IMR-90 (cell line): Measurements from ENCODE around the gene NUBP2. TPM values are rescaled to one million over a fixed set of nuclear protein-coding genes. Genes with fewer than 3 reads are reported as not detected.

ENCODE experiments used
- ATAC-seq: fragments of 200-7000 bp; cut with Tn5 transposase; 2 replicates; pipeline ENCODE4 v1.9.1; 2020; ENCODE audit warnings: low read depth, mild to moderate bottlenecking, moderate library complexity
- BruUV-seq: library from RNA; stranded (reverse); fragments of 400-500 nt; replicated peaks from 2 replicates; lab custom pipeline; 2021; lab: Mats Ljungman, UMichigan
- CTCF ChIA-PET: fragments of 300-600 bp; formaldehyde crosslinking; extraction: SDS; loops from one replicate; lab custom pipeline; 2021; ENCODE audit warnings: antibody characterized with exemption; lab: Yijun Ruan, JAX
- POLR2A ChIA-PET: fragments of 300-600 bp; sonication (Branson Sonifier 250); formaldehyde crosslinking; loops from one replicate; lab custom pipeline; 2022; ENCODE audit warnings: antibody characterized with exemption; ENCODE audit not compliant: unreplicated experiment; lab: Charles Lee
- DNase-seq: peaks from one replicate; pipeline ENCODE4 v3.0.0; 2013
- H2AFZ ChIP-seq: replicated peaks from 2 replicates; pipeline ENCODE3; 2013; ENCODE audit warnings: low read length, mild to moderate bottlenecking; ENCODE audit not compliant: poor library complexity
- H2AK5ac ChIP-seq: 2 replicates; pipeline ENCODE4 v1.6.1; 2013; ENCODE audit warnings: low read depth, low read length, inconsistent platforms
- H2AK9ac ChIP-seq: replicated peaks from 2 replicates; pipeline ENCODE3; 2013; ENCODE audit warnings: mild to moderate bottlenecking, low read depth, low read length, moderate library complexity; ENCODE audit not compliant: poor library complexity
- H2BK120ac ChIP-seq: 2 replicates; pipeline ENCODE4 v1.6.1; 2013; ENCODE audit warnings: low read depth, low read length, inconsistent platforms
- H2BK15ac ChIP-seq: 3 replicates; pipeline ENCODE4 v1.6.1; 2013; ENCODE audit warnings: low read depth, low read length, inconsistent platforms
- H2BK20ac ChIP-seq: 2 replicates; pipeline ENCODE4 v1.6.1; 2013; ENCODE audit warnings: low read depth, mild to moderate bottlenecking, inconsistent platforms, low read length, moderate library complexity
- H2BK5ac ChIP-seq: 2 replicates; pipeline ENCODE4 v1.6.1; 2013; ENCODE audit warnings: mild to moderate bottlenecking, low read depth, low read length, inconsistent platforms; ENCODE audit not compliant: poor library complexity, severe bottlenecking
- H3K14ac ChIP-seq: replicated peaks from 2 replicates; pipeline ENCODE4 v1.6.1; 2013; ENCODE audit warnings: low read depth, low read length, inconsistent platforms
- H3K18ac ChIP-seq: 2 replicates; pipeline ENCODE4 v1.6.1; 2013; ENCODE audit warnings: low read depth, low read length, control low read depth
- H3K23ac ChIP-seq: 2 replicates; pipeline ENCODE4 v1.6.1; 2013; ENCODE audit warnings: low read depth, low read length, inconsistent platforms
- H3K27ac ChIP-seq: 2 replicates; pipeline ENCODE4 v1.5.1; 2013; ENCODE audit warnings: mild to moderate bottlenecking, control low read depth, low read length; ENCODE audit not compliant: insufficient read depth
- H3K27me3 ChIP-seq: 2 replicates; pipeline ENCODE4 v1.6.1; 2013; ENCODE audit warnings: low read length; ENCODE audit not compliant: control insufficient read depth, insufficient read depth
- H3K36me3 ChIP-seq: 2 replicates; pipeline ENCODE4 v1.6.1; 2013; ENCODE audit warnings: low read length, mixed read lengths; ENCODE audit not compliant: control insufficient read depth, insufficient read depth
- H3K4ac ChIP-seq: 2 replicates; pipeline ENCODE4 v1.6.1; 2013; ENCODE audit warnings: low read depth, low read length, inconsistent platforms
- H3K4me1 ChIP-seq: 2 replicates; pipeline ENCODE4 v1.6.1; 2013; ENCODE audit warnings: low read length, mixed read lengths; ENCODE audit not compliant: control insufficient read depth, insufficient read depth
- H3K4me2 ChIP-seq: 2 replicates; pipeline ENCODE4 v1.6.1; 2013; ENCODE audit warnings: low read depth, mild to moderate bottlenecking, control low read depth, low read length, moderate library complexity
- H3K4me3 ChIP-seq: 2 replicates; pipeline ENCODE4 v1.5.1; 2013; ENCODE audit warnings: low read depth, mild to moderate bottlenecking, control low read depth, low read length, moderate library complexity; ENCODE audit not compliant: insufficient read depth
- H3K56ac ChIP-seq: 2 replicates; pipeline ENCODE4 v1.6.1; 2013; ENCODE audit warnings: low read length, inconsistent platforms; ENCODE audit not compliant: insufficient read depth; ENCODE audit errors: extremely low read depth
- H3K79me1 ChIP-seq, 2 experiments: 2 replicates each; pipeline ENCODE4 v1.6.1; 2013; ENCODE audit warnings: low read length in 2 of 2, inconsistent platforms in 1 of 2, low read depth in 1 of 2
- H3K9ac ChIP-seq: 2 replicates; pipeline ENCODE4 v1.6.1; 2013; ENCODE audit warnings: low read depth, low read length, control low read depth
- H3K9me1 ChIP-seq: 2 replicates; pipeline ENCODE4 v1.6.1; 2013; ENCODE audit warnings: low read length, inconsistent platforms; ENCODE audit not compliant: insufficient read depth
- H3K9me3 ChIP-seq: 2 replicates; pipeline ENCODE4 v1.6.1; 2013; ENCODE audit warnings: low read length; ENCODE audit not compliant: control insufficient read depth, insufficient read depth
- H4K20me1 ChIP-seq: 2 replicates; pipeline ENCODE4 v1.6.1; 2013; ENCODE audit warnings: low read length, inconsistent platforms; ENCODE audit not compliant: insufficient read depth
- H4K5ac ChIP-seq: 2 replicates; pipeline ENCODE4 v1.6.1; 2013; ENCODE audit warnings: mild to moderate bottlenecking, low read depth, low read length, control low read depth
- H4K8ac ChIP-seq, 2 experiments: 2 replicates each; pipeline ENCODE4 v1.6.1; 2013; ENCODE audit warnings: low read depth in 2 of 2, low read length in 2 of 2, control low read depth in 1 of 2, inconsistent platforms in 1 of 2
- H4K91ac ChIP-seq: 2 replicates; pipeline ENCODE4 v1.6.1; 2013; ENCODE audit warnings: low read depth, low read length, inconsistent platforms; ENCODE audit not compliant: insufficient read depth
- BHLHE40 ChIP-seq: fragments of 150-350 bp; IDR thresholded peaks from 2 replicates; pipeline ENCODE4 v1.6.1; 2016; ENCODE audit warnings: mild to moderate bottlenecking, low read depth, low read length
- MAZ ChIP-seq: IDR thresholded peaks from 2 replicates; pipeline ENCODE4 v1.6.1; 2012; ENCODE audit warnings: low read depth, mild to moderate bottlenecking, low read length, improper control_type of control experiment, moderate library complexity, borderline replicate concordance
- MXI1 ChIP-seq: IDR thresholded peaks from 2 replicates; pipeline ENCODE4 v1.6.1; 2012; ENCODE audit warnings: low read depth, mild to moderate bottlenecking, low read length, moderate library complexity, borderline replicate concordance
- WGBS, 2 experiments: methylation state at CpG; one replicate each; pipeline versions ENCODE4 v1.1.5 to v1.1.7; 2013; ENCODE audit warnings: missing lambda C conversion rate in 2 of 2; ENCODE audit not compliant: insufficient read length in 1 of 2; ENCODE audit errors: extremely low coverage in 2 of 2; 5-methylcytosine and 5-hydroxymethylcytosine counted together
- dilution Hi-C: fragments of 300-500 bp; cut with HindIII; formaldehyde crosslinking; loops from one replicate; pipeline ENCODE4 v1.14.3; 2018; ENCODE audit warnings: low sequenced_read_pairs; ENCODE audit not compliant: unreplicated experiment
- in situ Hi-C: fragments of 300-500 bp; cut with MboI; formaldehyde crosslinking; loops from 3 replicates; pipeline ENCODE4 v1.14.3; 2019; ENCODE audit warnings: low sequenced_read_pairs, inconsistent platforms, mixed read lengths
- intact Hi-C: fragments of 100-400 bp; cut with micrococcal nuclease; formaldehyde crosslinking; loops from 2 replicates; pipeline ENCODE4 v1.10.0; 2022
- microRNA-seq, 2 experiments: library from miRNA; stranded (forward) in 1 of 2; unstranded in 1 of 2; fragments of 10-50 nt in 1 of 2; fragments of <30 nt in 1 of 2; gene quantifications in 1 of 2; microRNA quantifications in 1 of 2; one replicate each; pipeline versions ENCODE3 to v1.1.0; 2013 to 2020; ENCODE audit not compliant: insufficient read depth in 1 of 2, insufficient read length in 1 of 2, unreplicated experiment in 1 of 2
- polyA plus RNA-seq, 3 experiments: library from polyadenylated mRNA; depleted of rRNA; stranded (reverse); fragments of >200 nt; gene quantifications; 2 replicates each; pipeline ENCODE4 v1.2.3, GENCODE V29; 2012; ENCODE audit warnings: low replicate concordance in 1 of 3
- small RNA-seq, 5 experiments: library from RNA; depleted of rRNA; stranded (forward); fragments of <200 nt; gene quantifications; one replicate each; pipeline ENCODE3, GENCODE V24; 2012
- total RNA-seq: library from RNA; depleted of rRNA; stranded (reverse); fragments of >200 nt; gene quantifications from 2 replicates; pipeline ENCODE4 v1.2.3, GENCODE V29; 2012; rRNA removed
- TF ChIP-seq, protein P1 (sequence below): fragments of 150-350 bp; IDR thresholded peaks from 2 replicates; pipeline ENCODE4 v1.6.1; 2017; ENCODE audit warnings: mild to moderate bottlenecking, antibody characterized with exemption, low read length, low read depth

Gene NUBP2
- total and polyA plus RNA-seq, 2 of the 4 experiments (the other 2 are of a cell fraction), result 62.6 to 131 TPM

DNA sequence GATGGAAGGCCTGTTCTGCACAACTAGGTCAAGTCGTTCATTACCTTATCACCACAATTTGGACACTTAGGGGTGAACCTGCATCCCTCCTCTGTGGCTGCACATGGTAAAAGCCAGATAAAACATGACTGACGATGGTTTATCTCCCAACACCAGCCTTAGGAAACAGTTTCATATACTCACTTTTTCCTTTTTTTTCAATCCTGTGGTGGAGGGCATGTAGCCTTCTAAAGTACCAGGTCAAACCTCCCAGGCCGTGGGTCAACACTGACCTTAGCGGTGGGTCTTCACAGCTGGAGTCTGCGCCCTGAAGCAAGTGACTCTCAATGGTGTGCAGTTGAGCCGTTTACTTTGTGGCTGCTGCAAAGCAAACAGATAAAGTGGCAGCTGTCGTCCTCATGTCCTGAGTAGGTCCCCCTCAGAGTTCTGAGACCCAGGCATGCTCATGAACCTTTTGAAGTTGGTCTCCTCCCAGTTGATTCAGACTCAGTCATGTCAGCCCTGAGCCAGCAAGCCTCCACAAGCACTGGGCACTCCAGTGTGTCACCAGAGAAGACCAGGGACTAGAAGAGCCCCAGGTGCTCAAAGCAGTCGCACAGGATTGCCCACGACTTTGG is 50.2 kb downstream of the NUBP2 start (continued):
- TF ChIP-seq, protein P1, sequence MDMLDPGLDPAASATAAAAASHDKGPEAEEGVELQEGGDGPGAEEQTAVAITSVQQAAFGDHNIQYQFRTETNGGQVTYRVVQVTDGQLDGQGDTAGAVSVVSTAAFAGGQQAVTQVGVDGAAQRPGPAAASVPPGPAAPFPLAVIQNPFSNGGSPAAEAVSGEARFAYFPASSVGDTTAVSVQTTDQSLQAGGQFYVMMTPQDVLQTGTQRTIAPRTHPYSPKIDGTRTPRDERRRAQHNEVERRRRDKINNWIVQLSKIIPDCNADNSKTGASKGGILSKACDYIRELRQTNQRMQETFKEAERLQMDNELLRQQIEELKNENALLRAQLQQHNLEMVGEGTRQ, result no peak
- TF ChIP-seq BHLHE40, result no peak
- no peak for TF ChIP-seq MXI1
- no peak for TF ChIP-seq MAZ

DNA sequence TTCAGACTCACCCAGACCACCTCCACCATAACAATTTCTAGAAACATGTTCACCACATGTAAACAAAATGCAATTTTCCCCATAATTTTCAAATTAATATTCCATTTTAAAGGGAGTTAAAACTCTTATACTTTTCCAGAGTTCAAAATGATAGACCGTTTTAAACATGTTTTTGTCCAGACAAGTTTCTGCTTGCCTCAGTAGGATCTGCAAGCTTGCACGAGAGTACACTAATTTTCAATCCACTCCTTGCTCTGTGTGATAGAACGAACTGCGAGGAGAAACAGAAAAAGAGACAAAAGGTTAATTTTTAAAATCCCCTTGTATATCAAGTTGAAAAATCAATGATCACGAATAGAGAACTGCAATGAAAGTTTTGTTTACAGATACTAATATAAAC is 51.3 kb downstream of the NUBP2 start:
- dilution Hi-C loops (no loop called here), in situ Hi-C loops (no loop called here), intact Hi-C loops (no loop called here)
- H3K36me3 ChIP-seq, result peaks cover 7% of the 10 kb centered on the region
- no peak for DNase-seq
- no peaks in the 10 kb centered on the region for H3K4me1 ChIP-seq
- H2BK15ac ChIP-seq, result no peak overlapping the region
- H4K8ac ChIP-seq, result no peak overlapping the region
- H3K9me1 ChIP-seq, result peaks cover 8% of the 10 kb centered on the region
- ChIA-PET POLR2A (no interaction called here), CTCF (no interaction called here)
- H3K27me3 ChIP-seq, result no peaks in the 10 kb centered on the region
- no peak overlapping the region for H3K14ac ChIP-seq
- H2BK120ac ChIP-seq, result no peak overlapping the region
- H3K27ac ChIP-seq, result no peak overlapping the region
- H4K5ac ChIP-seq, result no peak overlapping the region
- BruUV-seq, result no TSS peak
- H3K4me3 ChIP-seq, result no peak overlapping the region
- peaks cover 6 to 19% of the 10 kb centered on the region in 2 experiments; a peak in 3 of 4 replicates for H3K79me1 ChIP-seq
- H3K9me3 ChIP-seq, result no peaks in the 10 kb centered on the region
- H3K9ac ChIP-seq, result no peak overlapping the region
- no peak overlapping the region for H4K91ac ChIP-seq
- no peak overlapping the region for H2BK5ac ChIP-seq
- no peak overlapping the region for H2AK5ac ChIP-seq
- H3K56ac ChIP-seq, result no peak overlapping the region; the same call in 1 of the 2 replicates
- H3K18ac ChIP-seq, result no peak overlapping the region
- H3K4me2 ChIP-seq, result no peak overlapping the region
- no peak overlapping the region for H2AFZ ChIP-seq
- H3K4ac ChIP-seq, result no peak overlapping the region
- no peak overlapping the region for H2BK20ac ChIP-seq
- no peak overlapping the region for H2AK9ac ChIP-seq
- no peak for TF ChIP-seq MAZ
- no peak overlapping the region for H3K23ac ChIP-seq
- peaks cover 8% of the 10 kb centered on the region; the same call in 1 of the 2 replicates for H4K20me1 ChIP-seq
- WGBS, 2 experiments, result no CpG with 5 or more reads among the region's 5 CpGs
- no peak for ATAC-seq

Small RNAs within 50 kb of the gene (microRNA-seq; reads per million reads assigned to microRNA genes)
- gene MIR3177, result 2.9 to 41.3 reads per million in 2 experiments

Small RNAs within 50 kb of the gene (small RNA-seq; reads per million reads assigned to genes)
- 0 to 2.8 (median 2.0) reads per million in 5 experiments for gene MIR3177

Other genes starting within 250 kb of the NUBP2 start
- 7.0 and 7.2 TPM in 2 replicates for gene TMEM204, start 249.3 kb upstream of the NUBP2 start, total RNA-seq
- gene TMEM204, start 249.3 kb upstream of the NUBP2 start, polyA plus RNA-seq (2012; rRNA removed), result 12.3 and 13.2 TPM in 2 replicates
- 20.3 and 24.2 TPM in 2 replicates for gene IFT140, start 170.9 kb upstream of the NUBP2 start, total RNA-seq
- gene IFT140, start 170.9 kb upstream of the NUBP2 start, polyA plus RNA-seq (2012; rRNA removed), result 8.4 and 9.2 TPM in 2 replicates
- 3.2 and 3.9 TPM in 2 replicates for gene CRAMP1, start 170.6 kb upstream of the NUBP2 start, total RNA-seq
- gene CRAMP1, start 170.6 kb upstream of the NUBP2 start, polyA plus RNA-seq (2012; rRNA removed), result 11.9 and 12.0 TPM in 2 replicates
- gene JPT2, start 104.7 kb upstream of the NUBP2 start, total RNA-seq, result 40.0 and 48.0 TPM in 2 replicates
- 41.5 and 57.2 TPM in 2 replicates for gene JPT2, start 104.7 kb upstream of the NUBP2 start, polyA plus RNA-seq (2012; rRNA removed)
- gene MAPK8IP3, start 76.8 kb upstream of the NUBP2 start, total RNA-seq, result 15.6 and 17.0 TPM in 2 replicates
- 69.1 and 73.0 TPM in 2 replicates for gene MAPK8IP3, start 76.8 kb upstream of the NUBP2 start, polyA plus RNA-seq (2012; rRNA removed)
- 12.7 and 15.3 TPM in 2 replicates for gene NME3, start 11.4 kb upstream of the NUBP2 start, total RNA-seq
- gene NME3, start 11.4 kb upstream of the NUBP2 start, polyA plus RNA-seq (2012; rRNA removed), result 41.2 and 61.6 TPM in 2 replicates
- gene EME2, start 10.2 kb upstream of the NUBP2 start, total RNA-seq, result 1.3 and 1.4 TPM in 2 replicates
- 9.6 and 11.1 TPM in 2 replicates for gene EME2, start 10.2 kb upstream of the NUBP2 start, polyA plus RNA-seq (2012; rRNA removed)
- 68.5 and 73.3 TPM in 2 replicates for gene MRPS34, start 9.8 kb upstream of the NUBP2 start, total RNA-seq
- gene MRPS34, start 9.8 kb upstream of the NUBP2 start, polyA plus RNA-seq (2012; rRNA removed), result 80.4 and 87.2 TPM in 2 replicates
- 9.1 and 10.6 TPM in 2 replicates for gene SPSB3, start 389 bp upstream of the NUBP2 start, total RNA-seq
- gene SPSB3, start 389 bp upstream of the NUBP2 start, polyA plus RNA-seq (2012; rRNA removed), result 30.8 and 34.0 TPM in 2 replicates
- not detected in 2 replicates for gene IGFALS, start 10.7 kb downstream of the NUBP2 start, total RNA-seq
- gene IGFALS, start 10.7 kb downstream of the NUBP2 start, polyA plus RNA-seq (2012; rRNA removed), result not detected in 2 replicates
- gene HAGH, start 43.9 kb downstream of the NUBP2 start, total RNA-seq, result 30.8 and 35.6 TPM in 2 replicates
- gene HAGH, start 43.9 kb downstream of the NUBP2 start, polyA plus RNA-seq (2012; rRNA removed), result 52.2 and 58.6 TPM in 2 replicates
- 85.8 and 85.9 TPM in 2 replicates for gene FAHD1, start 44.2 kb downstream of the NUBP2 start, total RNA-seq
- gene FAHD1, start 44.2 kb downstream of the NUBP2 start, polyA plus RNA-seq (2012; rRNA removed), result 65.3 and 81.8 TPM in 2 replicates
- under 0.01 TPM in 1 of 2 replicates, not detected in the other for gene MEIOB, start 89.2 kb downstream of the NUBP2 start, total RNA-seq
- 0.14 TPM in 1 of 2 replicates, not detected in the other for gene MEIOB, start 89.2 kb downstream of the NUBP2 start, polyA plus RNA-seq (2012; rRNA removed)
- not detected in 2 replicates for gene HS3ST6, start 135.5 kb downstream of the NUBP2 start, total RNA-seq
- gene HS3ST6, start 135.5 kb downstream of the NUBP2 start, polyA plus RNA-seq (2012; rRNA removed), result not detected in 2 replicates
- gene MSRB1, start 160.2 kb downstream of the NUBP2 start, total RNA-seq, result 11.9 and 17.0 TPM in 2 replicates
- 32.3 and 35.1 TPM in 2 replicates for gene MSRB1, start 160.2 kb downstream of the NUBP2 start, polyA plus RNA-seq (2012; rRNA removed)
- gene RPL3L, start 171.7 kb downstream of the NUBP2 start, total RNA-seq, result not detected in 2 replicates
- not detected in 2 replicates for gene RPL3L, start 171.7 kb downstream of the NUBP2 start, polyA plus RNA-seq (2012; rRNA removed)
- gene NDUFB10, start 176.6 kb downstream of the NUBP2 start, total RNA-seq, result 189 and 194 TPM in 2 replicates
- gene NDUFB10, start 176.6 kb downstream of the NUBP2 start, polyA plus RNA-seq (2012; rRNA removed), result 220 and 287 TPM in 2 replicates
- 2,703 and 2,852 TPM in 2 replicates for gene RPS2, start 181.9 kb downstream of the NUBP2 start, total RNA-seq
- 6,941 and 7,712 TPM in 2 replicates for gene RPS2, start 181.9 kb downstream of the NUBP2 start, polyA plus RNA-seq (2012; rRNA removed)
- not detected in 2 replicates for gene RNF151, start 183.9 kb downstream of the NUBP2 start, total RNA-seq
- gene RNF151, start 183.9 kb downstream of the NUBP2 start, polyA plus RNA-seq (2012; rRNA removed), result not detected in 2 replicates
- 38.5 and 40.3 TPM in 2 replicates for gene TBL3, start 189.1 kb downstream of the NUBP2 start, total RNA-seq
- gene TBL3, start 189.1 kb downstream of the NUBP2 start, polyA plus RNA-seq (2012; rRNA removed), result 60.8 and 61.5 TPM in 2 replicates
- gene NOXO1, start 198.5 kb downstream of the NUBP2 start, total RNA-seq, result not detected in 2 replicates
- gene NOXO1, start 198.5 kb downstream of the NUBP2 start, polyA plus RNA-seq (2012; rRNA removed), result 0.32 and 0.56 TPM in 2 replicates
- 6.8 and 8.6 TPM in 2 replicates for gene GFER, start 201.2 kb downstream of the NUBP2 start, total RNA-seq
- 19.8 and 28.0 TPM in 2 replicates for gene GFER, start 201.2 kb downstream of the NUBP2 start, polyA plus RNA-seq (2012; rRNA removed)
- gene SYNGR3, start 207.0 kb downstream of the NUBP2 start, total RNA-seq, result 1.8 and 1.9 TPM in 2 replicates
- gene SYNGR3, start 207.0 kb downstream of the NUBP2 start, polyA plus RNA-seq (2012; rRNA removed), result 5.8 and 6.6 TPM in 2 replicates
- gene ZNF598, start 226.9 kb downstream of the NUBP2 start, total RNA-seq, result 3.4 and 4.4 TPM in 2 replicates
- 36.4 and 40.6 TPM in 2 replicates for gene ZNF598, start 226.9 kb downstream of the NUBP2 start, polyA plus RNA-seq (2012; rRNA removed)
- 0.18 TPM in 1 of 2 replicates, not detected in the other for gene NPW, start 236.8 kb downstream of the NUBP2 start, total RNA-seq
- 2.0 and 3.7 TPM in 2 replicates for gene NPW, start 236.8 kb downstream of the NUBP2 start, polyA plus RNA-seq (2012; rRNA removed)
- 18.6 and 20.8 TPM in 2 replicates for gene NHERF2, start 243.9 kb downstream of the NUBP2 start, total RNA-seq
- 77.8 and 96.6 TPM in 2 replicates for gene NHERF2, start 243.9 kb downstream of the NUBP2 start, polyA plus RNA-seq (2012; rRNA removed)